H9 (cell line): ENCODE measurements around the gene CCR9. TPM values are rescaled to one million over a fixed set of nuclear protein-coding genes. Genes with fewer than 3 reads are reported as not detected.

Experiments used
- DNase-seq: peaks from one replicate; pipeline ENCODE4 v3.0.0-alpha.2; 2017
- H2AFZ ChIP-seq: one replicate; pipeline ENCODE4 v1.6.1; 2013; ENCODE audit warnings: mild to moderate bottlenecking, low read length, control low read depth, moderate library complexity
- H2AK5ac ChIP-seq: 2 replicates; pipeline ENCODE4 v1.6.1; 2013; ENCODE audit warnings: low read length, control low read depth, mixed read lengths; ENCODE audit not compliant: insufficient read length
- H2BK120ac ChIP-seq: one replicate; pipeline ENCODE4 v1.6.1; 2013; ENCODE audit warnings: low read depth, mild to moderate bottlenecking, low read length, control low read depth, inconsistent platforms; ENCODE audit not compliant: poor library complexity, severe bottlenecking
- H2BK12ac ChIP-seq: 2 replicates; pipeline ENCODE4 v1.6.1; 2013; ENCODE audit warnings: low read length, control low read depth, mixed read lengths, low read depth; ENCODE audit not compliant: insufficient read length
- H2BK15ac ChIP-seq: 2 replicates; pipeline ENCODE4 v1.6.1; 2013; ENCODE audit warnings: low read depth, low read length, control low read depth
- H2BK20ac ChIP-seq: one replicate; pipeline ENCODE4 v1.6.1; 2013; ENCODE audit warnings: low read depth, mild to moderate bottlenecking, low read length, control low read depth, inconsistent platforms; ENCODE audit not compliant: poor library complexity, severe bottlenecking
- H2BK5ac ChIP-seq: 2 replicates; pipeline ENCODE4 v1.6.1; 2013; ENCODE audit warnings: low read length, control low read depth, mixed read lengths; ENCODE audit not compliant: insufficient read length
- H3K14ac ChIP-seq: 2 replicates; pipeline ENCODE4 v1.6.1; 2013; ENCODE audit warnings: low read length, control low read depth; ENCODE audit not compliant: insufficient read depth
- H3K18ac ChIP-seq: 2 replicates; pipeline ENCODE4 v1.6.1; 2013; ENCODE audit warnings: low read depth, mild to moderate bottlenecking, mixed read lengths, low read length, control low read depth; ENCODE audit not compliant: insufficient read length
- H3K23ac ChIP-seq: 2 replicates; pipeline ENCODE4 v1.6.1; 2013; ENCODE audit warnings: low read length, control low read depth, mixed read lengths, low read depth; ENCODE audit not compliant: insufficient read length
- H3K23me2 ChIP-seq: 2 replicates; pipeline ENCODE4 v1.6.1; 2013; ENCODE audit warnings: low read depth, mild to moderate bottlenecking, mixed read lengths, low read length, control low read depth; ENCODE audit not compliant: insufficient read length, poor library complexity, severe bottlenecking
- H3K27ac ChIP-seq: 2 replicates; pipeline ENCODE4 v1.5.1; 2013; ENCODE audit warnings: low read length, control low read depth, mixed read lengths, low read depth; ENCODE audit not compliant: insufficient read length
- H3K27me3 ChIP-seq: 2 replicates; pipeline ENCODE4 v1.6.1; 2013; ENCODE audit warnings: low read length, control low read depth, inconsistent platforms; ENCODE audit not compliant: insufficient read depth
- H3K4ac ChIP-seq: 2 replicates; pipeline ENCODE4 v1.6.1; 2013; ENCODE audit warnings: low read depth, mild to moderate bottlenecking, control low read depth, inconsistent platforms, low read length, moderate library complexity
- H3K4me1 ChIP-seq: 2 replicates; pipeline ENCODE4 v1.6.1; 2013; ENCODE audit warnings: low read length, control low read depth, inconsistent platforms; ENCODE audit not compliant: insufficient read depth
- H3K4me2 ChIP-seq: 2 replicates; pipeline ENCODE4 v1.6.1; 2013; ENCODE audit warnings: low read length, control low read depth, mixed read lengths; ENCODE audit not compliant: insufficient read length, insufficient read depth
- H3K56ac ChIP-seq: 2 replicates; pipeline ENCODE4 v1.6.1; 2013; ENCODE audit warnings: low read depth, mild to moderate bottlenecking, mixed read lengths, low read length, control low read depth; ENCODE audit not compliant: insufficient read length
- H3K79me1 ChIP-seq: 2 replicates; pipeline ENCODE4 v1.6.1; 2013; ENCODE audit warnings: low read depth, mild to moderate bottlenecking, moderate library complexity, low read length, control low read depth, inconsistent platforms; ENCODE audit not compliant: insufficient read depth, poor library complexity, severe bottlenecking
- H3K79me2 ChIP-seq: 2 replicates; pipeline ENCODE4 v1.6.1; 2013; ENCODE audit warnings: low read length, control low read depth, inconsistent platforms; ENCODE audit not compliant: insufficient read depth
- H3K9ac ChIP-seq: 2 replicates; pipeline ENCODE4 v1.6.1; 2013; ENCODE audit warnings: low read length, control low read depth, mixed read lengths; ENCODE audit not compliant: insufficient read length; ENCODE audit errors: extremely low read depth
- H3K9me3 ChIP-seq: one replicate; pipeline ENCODE4 v1.6.1; 2013; ENCODE audit warnings: low read depth, low read length, inconsistent platforms; ENCODE audit not compliant: control insufficient read depth
- H3T11ph ChIP-seq: one replicate; pipeline ENCODE4 v1.6.1; 2013; ENCODE audit warnings: mild to moderate bottlenecking, low read length, control low read depth, inconsistent platforms
- H4K20me1 ChIP-seq: one replicate; pipeline ENCODE4 v1.6.1; 2013; ENCODE audit not compliant: control insufficient read depth, insufficient read length, insufficient read depth
- H4K5ac ChIP-seq: 2 replicates; pipeline ENCODE4 v1.6.1; 2013; ENCODE audit warnings: low read depth, mild to moderate bottlenecking, mixed read lengths, low read length, control low read depth; ENCODE audit not compliant: insufficient read length
- H4K8ac ChIP-seq: replicated peaks from 2 replicates; pipeline ENCODE4 v1.6.1; 2013; ENCODE audit warnings: low read length, control low read depth, mixed read lengths, low read depth; ENCODE audit not compliant: insufficient read length
- H4K91ac ChIP-seq: 2 replicates; pipeline ENCODE4 v1.6.1; 2013; ENCODE audit warnings: low read depth, mild to moderate bottlenecking, moderate library complexity, mixed read lengths, low read length, control low read depth; ENCODE audit not compliant: insufficient read length
- H3K27ac Mint-ChIP-seq, 3 experiments: 2 replicates in 2 of 3; 3 replicates in 1 of 3; pipeline ENCODE4 v1.8.0; 2020 to 2021; ENCODE audit warnings: mixed read lengths in 3 of 3, mild to moderate bottlenecking in 1 of 3, moderate library complexity in 1 of 3
- H3K27me3 Mint-ChIP-seq: 2 replicates; pipeline ENCODE4 v1.8.0; 2021; ENCODE audit warnings: low read depth, mild to moderate bottlenecking, moderate library complexity, mixed read lengths
- H3K36me3 Mint-ChIP-seq, 3 experiments: 2 replicates in 2 of 3; 3 replicates in 1 of 3; pipeline ENCODE4 v1.8.0; 2020 to 2021; ENCODE audit warnings: low read depth in 3 of 3, mixed read lengths in 3 of 3; ENCODE audit not compliant: insufficient read depth in 1 of 3
- H3K4me1 Mint-ChIP-seq, 2 experiments: 2 replicates each; pipeline ENCODE4 v1.8.0; 2020; ENCODE audit warnings: mixed read lengths in 2 of 2
- H3K4me3 Mint-ChIP-seq, 2 experiments: 2 replicates in 1 of 2; 3 replicates in 1 of 2; pipeline ENCODE4 v1.8.0; 2020 to 2021; ENCODE audit warnings: mild to moderate bottlenecking in 2 of 2, mixed read lengths in 2 of 2, moderate library complexity in 1 of 2
- H3K9me3 Mint-ChIP-seq, 2 experiments: 2 replicates in 1 of 2; 3 replicates in 1 of 2; pipeline ENCODE4 v1.8.0; 2020; ENCODE audit warnings: mild to moderate bottlenecking in 2 of 2, mixed read lengths in 2 of 2, moderate library complexity in 1 of 2
- CTCF ChIP-seq: fragments of 200-600 bp; sonication (generic); conservative IDR thresholded peaks from 3 replicates; pipeline ENCODE4 v1.8.0; 2021; ENCODE audit warnings: antibody characterized with exemption, mild to moderate bottlenecking
- WGBS: extraction: QIAGEN DNeasy Blood & Tissue Kit; methylation state at CpG from one replicate; pipeline ENCODE4 v1.1.7; 2013; ENCODE audit warnings: missing lambda C conversion rate, low lambda C conversion rate, mixed read lengths; ENCODE audit not compliant: insufficient read length; ENCODE audit errors: extremely low coverage; 5-methylcytosine and 5-hydroxymethylcytosine counted together
- total RNA-seq: library from RNA; stranded (reverse); gene quantifications from 2 replicates; pipeline ENCODE4 v1.2.1, GENCODE V29; 2021

CCR9 gene
- total RNA-seq, 1 experiment from 2014 or later: not detected

- Histone ChIP-seq H3K4me2 (no peak overlapping the region), H2BK20ac (no peak overlapping the region), H4K5ac (no peak overlapping the region), H2AFZ (no peak overlapping the region), H3K4me1 (no peaks in the 10 kb centered on the region), H4K20me1 (no peaks in the 10 kb centered on the region), H3T11ph (no peak overlapping the region), H3K9me3 (no peaks in the 10 kb centered on the region), H3K4ac (no peak overlapping the region), H3K79me1 (no peaks in the 10 kb centered on the region), H2AK5ac (no peak overlapping the region), H3K23ac (no peak overlapping the region), H3K14ac (no peak overlapping the region; the same call in 1 of the 2 replicates), H4K8ac (no peak overlapping the region), H2BK5ac (no peak overlapping the region), H3K27me3 (no peaks in the 10 kb centered on the region), H2BK12ac (no peak overlapping the region), H2BK15ac (no peak overlapping the region), H3K27ac (no peak overlapping the region), H4K91ac (no peak overlapping the region), H3K79me2 (no peaks in the 10 kb centered on the region), H3K9ac (no peak overlapping the region), H3K18ac (no peak overlapping the region), H2BK120ac (no peak overlapping the region), H3K23me2 (no peaks in the 10 kb centered on the region), H3K56ac (no peak overlapping the region)
- TF ChIP-seq CTCF: no peak
- WGBS: no CpG with 5 or more reads among the region's 4 CpGs
- Mint-ChIP-seq H3K27me3 (no peaks in the 10 kb centered on the region), H3K36me3 (peaks cover 21 to 69% (median 67%) of the 10 kb centered on the region in 3 experiments; a peak in 6 of 7 replicates), H3K9me3 (no peaks in the 10 kb centered on the region), H3K27ac (no peak overlapping the region), H3K4me1 (no peaks in the 10 kb centered on the region), H3K4me3 (no peak overlapping the region)
- no peak for DNase-seq
Observed at GRCh38 chr3:45949432-45949831, 63.1 kb downstream of the CCR9 start.
